ES-I3 (cell line): ENCODE measurements around the gene HACD3.
"Not testable (repeated sequence)": the region's sequence is repeated elsewhere in the genome, so short reads cannot be mapped to it uniquely, and the experiment has no call there.

Source experiments
- H3K36me3 ChIP-seq: 2 replicates; pipeline ENCODE4 v1.6.1; 2013; ENCODE audit warnings: mild to moderate bottlenecking, low read length, control low read depth, moderate library complexity; ENCODE audit not compliant: insufficient read depth
- H3K4me1 ChIP-seq: 2 replicates; pipeline ENCODE4 v1.6.1; 2013; ENCODE audit warnings: mild to moderate bottlenecking, control low read depth, low read length; ENCODE audit not compliant: insufficient read depth
- H3K9ac ChIP-seq: 2 replicates; pipeline ENCODE4 v1.6.1; 2013; ENCODE audit warnings: low read depth, mild to moderate bottlenecking, low read length, moderate library complexity
- H3K9me3 ChIP-seq: 2 replicates; pipeline ENCODE4 v1.6.1; 2013; ENCODE audit warnings: mild to moderate bottlenecking, low read length, moderate library complexity; ENCODE audit not compliant: control insufficient read depth, insufficient read depth

HACD3 gene

DNA sequence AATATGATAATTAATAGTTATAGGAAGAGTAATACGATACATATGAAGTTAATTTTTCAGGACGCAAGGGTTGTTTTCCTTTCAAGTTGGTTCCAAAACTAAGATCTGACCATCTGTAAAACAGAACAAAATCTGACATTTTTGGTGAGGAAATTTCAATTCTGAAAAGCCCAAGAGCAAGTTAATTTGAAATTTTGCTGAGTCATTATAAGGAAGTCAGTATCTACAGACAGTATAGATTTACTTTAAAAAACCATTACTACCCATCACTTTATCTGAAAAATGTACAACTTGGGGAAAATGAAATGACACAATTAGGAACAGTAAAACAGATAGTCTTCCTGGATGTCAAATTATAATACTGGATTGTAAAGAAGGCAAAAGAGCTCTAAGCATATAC is 68.2 kb downstream of the HACD3 start:
- Histone ChIP-seq H3K9ac (no peak overlapping the region), H3K9me3 (no peaks in the 10 kb centered on the region), H3K4me1 (no peaks in the 10 kb centered on the region), H3K36me3 (peaks cover 4% of the 10 kb centered on the region)

DNA sequence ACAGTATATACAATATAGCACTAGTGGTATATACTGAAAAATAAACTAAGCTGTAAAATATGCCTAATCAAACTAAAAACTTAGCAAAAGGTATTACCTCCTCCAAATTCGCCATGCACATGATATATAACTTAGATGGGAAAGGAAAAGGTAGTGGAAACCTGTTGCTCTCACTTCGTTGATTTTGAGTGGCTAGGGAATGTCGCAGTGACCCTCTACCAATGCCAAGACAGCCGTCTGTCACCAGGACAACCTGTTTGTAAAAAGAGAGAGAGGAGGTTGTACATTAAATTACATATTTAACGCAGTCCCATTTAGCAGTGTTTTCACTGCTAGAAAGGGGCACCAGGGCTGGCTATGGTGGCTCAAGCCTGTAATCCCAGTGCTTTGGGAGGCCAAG is 69.4 kb downstream of the HACD3 start:
- peaks cover 4% of the 10 kb centered on the region for H3K36me3 ChIP-seq
- H3K9ac ChIP-seq, result no peak overlapping the region
- no peaks in the 10 kb centered on the region for H3K4me1 ChIP-seq
- no peaks in the 10 kb centered on the region for H3K9me3 ChIP-seq

DNA sequence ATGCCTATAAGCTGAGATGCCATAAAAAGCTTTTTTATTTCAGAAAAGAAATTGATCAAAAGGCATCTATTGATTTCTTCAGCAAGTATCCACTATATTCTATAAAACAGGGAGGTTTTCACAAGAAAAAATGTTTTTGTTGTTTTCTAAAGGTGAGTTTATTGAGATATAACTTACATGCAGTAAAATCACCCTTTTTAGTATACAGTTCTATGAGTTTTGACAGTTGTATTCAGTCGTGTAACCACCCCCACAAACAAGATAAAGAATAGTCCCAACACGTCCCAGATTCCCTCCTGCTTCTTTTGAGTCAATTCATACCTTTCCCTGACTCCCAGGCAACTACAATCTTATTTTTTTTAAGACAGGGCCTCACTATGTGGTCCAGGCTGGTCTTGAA is 72.9 kb downstream of the HACD3 start:
- H3K9ac ChIP-seq, result no peak overlapping the region
- no peaks in the 10 kb centered on the region for H3K9me3 ChIP-seq
- no peaks in the 10 kb centered on the region; the same call in 1 of the 2 replicates for H3K36me3 ChIP-seq
- H3K4me1 ChIP-seq, result no peaks in the 10 kb centered on the region

DNA sequence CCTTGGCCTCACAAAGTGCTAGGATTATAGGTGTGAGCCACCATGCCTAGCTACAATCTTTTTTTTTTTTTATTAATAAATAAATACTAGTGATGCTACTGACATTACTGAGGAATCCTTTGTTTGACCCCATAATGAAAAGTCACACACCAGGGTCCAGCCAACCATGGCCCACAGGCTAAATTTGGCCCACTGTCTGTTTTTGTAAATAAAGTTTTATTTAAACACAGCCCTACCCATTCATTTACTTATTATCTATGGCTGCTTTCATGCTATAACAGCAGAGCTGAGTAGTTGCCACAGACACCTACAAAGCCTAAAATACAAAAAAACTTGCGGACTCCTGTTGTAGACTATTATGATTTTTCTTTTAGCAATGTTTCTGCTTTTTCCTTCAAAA is 73.3 kb downstream of the HACD3 start:
- H3K4me1 ChIP-seq, result no peaks in the 10 kb centered on the region
- H3K36me3 ChIP-seq, result no peaks in the 10 kb centered on the region; the same call in 1 of the 2 replicates
- H3K9me3 ChIP-seq, result no peaks in the 10 kb centered on the region
- H3K9ac ChIP-seq, result no peak overlapping the region

GRCh38 chr15:65610871-65611718 is 80.8 kb downstream of the HACD3 start, which contains the start of gene INTS14:
Gene INTS14 (minus strand): TSS chr15:65611131. CDS start chr15:65607380, 3,751 bp downstream.
- Histone ChIP-seq H3K9ac (peak within 1 kb of the TSS; percentile 95), H3K36me3 (no peaks in the 10 kb centered on the region), H3K9me3 (no peaks in the 10 kb centered on the region), H3K4me1 (peaks cover 15% of the 10 kb centered on the region)

DNA sequence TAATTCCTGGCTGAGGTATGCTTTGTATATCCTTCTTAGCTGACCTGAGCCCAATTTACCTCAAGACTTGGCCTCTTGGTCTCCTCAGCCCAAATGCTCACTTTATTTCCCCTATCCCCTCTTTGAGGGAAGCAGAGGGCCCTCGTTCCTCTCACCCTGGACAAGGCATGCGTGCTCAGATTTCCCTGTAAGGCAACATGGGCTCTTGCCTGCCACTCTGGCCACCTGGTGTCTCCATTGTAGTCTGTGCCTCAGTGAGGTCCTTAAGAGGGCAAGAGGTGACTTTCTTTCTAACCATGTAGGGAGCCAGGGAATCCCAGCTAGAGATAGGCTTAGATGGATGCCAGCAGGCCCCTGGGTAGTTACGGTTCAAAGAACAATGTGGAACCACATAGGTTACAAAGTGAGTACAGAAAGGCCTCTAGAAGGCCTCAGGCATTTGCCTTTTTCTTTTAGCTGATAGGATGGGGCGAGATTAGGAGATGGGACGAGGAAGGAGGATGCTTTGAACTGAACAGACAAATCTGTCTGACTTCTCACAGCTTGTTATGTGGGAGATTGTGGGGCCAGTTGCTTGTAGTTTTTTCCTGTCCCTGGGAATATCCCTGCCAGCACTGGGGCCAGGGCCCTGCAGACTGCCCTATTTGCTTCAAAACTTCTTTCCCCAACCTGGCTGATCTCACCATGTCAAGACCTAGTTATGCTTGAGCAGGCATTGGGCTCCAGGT is 81.8 kb downstream of the HACD3 start:
- no peaks in the 10 kb centered on the region for H3K9me3 ChIP-seq
- H3K9ac ChIP-seq, result peak overlapping the region; percentile 95

DNA sequence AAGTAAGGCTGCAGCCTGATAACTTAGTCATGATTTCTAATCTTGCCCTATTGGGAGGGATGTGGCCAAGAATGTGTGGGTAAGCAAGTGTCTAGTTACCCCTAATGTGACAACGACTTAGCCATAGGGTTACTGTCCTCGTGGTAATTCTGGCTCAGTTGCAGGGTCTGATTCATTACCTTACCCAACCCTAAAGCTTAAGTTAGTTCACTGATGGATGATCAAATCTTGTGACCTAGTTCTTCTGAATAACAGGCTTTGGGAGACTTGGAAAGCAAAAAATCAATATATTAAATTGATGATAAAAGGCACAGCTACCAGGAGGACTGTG is 82.3 kb downstream of the HACD3 start:
- Histone ChIP-seq H3K36me3 (no peaks in the 10 kb centered on the region), H3K9ac (no peak overlapping the region), H3K9me3 (no peaks in the 10 kb centered on the region), H3K4me1 (peaks cover 15% of the 10 kb centered on the region)

More for the DNA sequence above, 81.8 kb downstream of the HACD3 start:
- Histone ChIP-seq H3K4me1 (peaks cover 15% of the 10 kb centered on the region), H3K36me3 (no peaks in the 10 kb centered on the region)

DNA sequence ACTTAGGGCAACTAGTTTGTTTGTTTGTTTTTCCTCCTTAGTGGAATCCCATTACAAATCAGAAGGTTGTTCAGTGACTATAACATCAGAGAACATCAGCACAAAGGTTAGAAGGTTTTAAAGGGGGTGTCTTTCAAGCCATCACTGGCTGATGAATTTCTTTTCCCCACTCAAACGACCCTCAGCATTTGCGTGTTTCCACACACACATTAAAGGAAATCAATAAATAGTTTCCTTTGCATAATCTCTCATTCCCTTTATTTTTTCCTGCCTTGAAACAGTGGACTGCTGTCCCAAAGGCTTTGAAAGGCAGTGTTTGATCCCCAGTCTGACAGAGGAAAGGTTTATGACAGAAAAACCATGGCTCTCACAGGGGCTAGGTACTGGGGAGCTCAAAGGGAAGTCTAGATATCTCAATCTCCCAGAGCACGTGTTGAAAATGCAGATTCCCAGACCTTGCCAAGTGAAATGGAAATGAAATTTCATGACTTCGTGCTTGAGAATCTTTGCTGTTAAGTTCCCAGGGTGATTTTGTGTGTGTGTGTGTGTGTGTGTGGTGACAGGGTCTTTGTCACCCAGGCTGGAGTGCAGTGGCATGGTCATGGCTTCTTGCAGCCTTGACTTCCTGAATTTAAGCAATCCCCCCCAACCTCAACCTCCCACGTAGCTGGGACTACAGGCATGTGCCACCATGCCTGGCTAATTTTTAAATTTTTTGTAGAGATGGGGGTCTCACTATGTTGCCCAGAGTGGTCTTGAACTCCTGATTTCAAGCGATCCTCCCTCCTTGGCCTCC is 82.9 kb downstream of the HACD3 start:
- no peak overlapping the region for H3K9ac ChIP-seq
- no peaks in the 10 kb centered on the region for H3K36me3 ChIP-seq
- H3K9me3 ChIP-seq, result no peaks in the 10 kb centered on the region
- peaks cover 15% of the 10 kb centered on the region for H3K4me1 ChIP-seq

GRCh38 chr15:65615887-65616286 is 85.6 kb downstream of the HACD3 start:
- peaks cover 22% of the 10 kb centered on the region for H3K4me1 ChIP-seq
- not testable (repeated sequence) for H3K36me3 ChIP-seq, H3K9ac ChIP-seq, H3K9me3 ChIP-seq

DNA sequence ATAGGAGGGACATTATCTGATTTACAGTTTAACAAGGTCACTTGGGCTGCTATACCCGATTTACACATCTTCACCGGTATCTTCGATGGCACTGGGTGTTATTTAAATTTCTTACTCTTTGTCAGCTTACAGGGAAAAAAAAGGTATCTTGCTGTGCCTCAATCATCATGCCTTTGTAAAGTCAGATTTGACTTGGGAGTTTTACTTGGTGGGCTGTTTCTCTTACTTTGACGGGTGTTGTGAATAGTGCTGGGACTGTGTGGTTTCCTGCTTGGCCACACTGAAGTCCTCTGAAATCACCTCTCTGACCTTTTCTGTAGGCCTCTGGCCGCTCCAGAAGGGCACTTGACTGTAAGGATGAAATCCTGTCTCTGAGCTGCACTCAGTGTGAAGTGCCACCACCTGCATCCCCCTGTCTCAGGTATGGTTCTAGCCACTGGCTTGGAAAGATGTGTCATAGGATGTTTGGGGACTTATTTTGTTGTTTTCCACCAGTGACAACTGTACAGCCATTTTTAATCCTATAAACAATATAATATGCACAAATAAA is 88.4 kb downstream of the HACD3 start:
- Histone ChIP-seq H3K4me1 (peaks cover 10% of the 10 kb centered on the region; the same call in 1 of the 2 replicates), H3K36me3 (no peaks in the 10 kb centered on the region), H3K9ac (no peak overlapping the region)

GRCh38 chr15:65619626-65620290 is 89.5 kb downstream of the HACD3 start:
- H3K36me3 ChIP-seq, result no peaks in the 10 kb centered on the region
- H3K4me1 ChIP-seq, result peaks cover 10% of the 10 kb centered on the region; the same call in 1 of the 2 replicates
- H3K9ac ChIP-seq, result no peak overlapping the region
- no peaks in the 10 kb centered on the region for H3K9me3 ChIP-seq

More for the DNA sequence above, 88.4 kb downstream of the HACD3 start:
- no peaks in the 10 kb centered on the region for H3K9me3 ChIP-seq

DNA sequence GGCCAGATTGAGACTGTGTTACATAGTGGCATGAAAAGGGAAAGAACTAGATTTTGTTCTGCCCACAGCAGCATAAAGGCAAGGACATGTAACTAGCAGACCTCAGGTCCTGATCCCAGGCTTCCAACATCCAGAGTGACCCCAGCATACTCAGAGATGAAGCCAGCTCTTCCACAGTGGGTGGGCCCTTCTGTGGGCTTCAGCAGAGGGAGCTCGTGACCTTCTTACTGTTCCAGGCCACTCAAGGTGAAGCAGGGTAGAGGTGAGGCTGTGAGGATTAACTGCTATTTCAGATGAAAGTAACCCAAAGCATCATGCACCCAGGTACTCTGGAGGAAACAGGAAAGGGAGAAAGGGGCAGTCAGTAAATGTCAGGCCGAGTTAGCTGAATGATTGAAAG is 90.6 kb downstream of the HACD3 start:
- Histone ChIP-seq H3K4me1 (peaks cover 10% of the 10 kb centered on the region; the same call in 1 of the 2 replicates), H3K36me3 (no peaks in the 10 kb centered on the region), H3K9ac (no peak overlapping the region), H3K9me3 (no peaks in the 10 kb centered on the region)

- H3K36me3 ChIP-seq, result no peaks in the 10 kb centered on the region
Observed at GRCh38 chr15:65621638-65622037, 91.4 kb downstream of the HACD3 start, which contains the start of gene SLC24A1. Gene SLC24A1 (plus strand): TSS chr15:65621938. CDS start chr15:65624081, 2,143 bp downstream.

More at GRCh38 chr15:65621638-65622037, 91.4 kb downstream of the HACD3 start, which contains the start of gene SLC24A1:
- H3K9ac ChIP-seq, result no peak within 1 kb of the TSS
- H3K4me1 ChIP-seq, result peaks cover 10% of the 10 kb centered on the region; the same call in 1 of the 2 replicates
- H3K9me3 ChIP-seq, result no peaks in the 10 kb centered on the region
